Neutrophil (primary cell): Measurements from ENCODE around the gene SLC17A4.

ENCODE experiments used
- H3K27ac ChIP-seq: fragments of 200-600 bp; sonication (generic); 2 replicates; pipeline ENCODE4 v1.5.1; 2016; ENCODE audit warnings: mild to moderate bottlenecking, moderate library complexity
- H3K27me3 ChIP-seq: fragments of 200-600 bp; sonication (generic); 2 replicates; pipeline ENCODE4 v1.6.0; 2016; ENCODE audit warnings: mild to moderate bottlenecking
- H3K36me3 ChIP-seq: fragments of 200-600 bp; sonication (generic); 2 replicates; pipeline ENCODE4 v1.5.1; 2017
- H3K4me1 ChIP-seq, 2 experiments: fragments of 200-600 bp in 1 of 2; sonication (generic) in 1 of 2; 1 replicate in 1 of 2; 2 replicates in 1 of 2; pipeline versions ENCODE4 v1.5.1 to v1.6.1; 2013 to 2016; ENCODE audit warnings: low read depth in 1 of 2, low read length in 1 of 2, mild to moderate bottlenecking in 1 of 2, moderate library complexity in 1 of 2; ENCODE audit not compliant: control insufficient read depth in 1 of 2, insufficient read depth in 1 of 2
- H3K4me3 ChIP-seq, 2 experiments: fragments of 200-600 bp in 1 of 2; sonication (generic) in 1 of 2; 1 replicate in 1 of 2; 2 replicates in 1 of 2; pipeline ENCODE4 v1.5.1; 2013 to 2016; ENCODE audit warnings: low read depth in 1 of 2, low read length in 1 of 2, mild to moderate bottlenecking in 1 of 2, moderate library complexity in 1 of 2
- H3K9me3 ChIP-seq: fragments of 200-600 bp; sonication (generic); 2 replicates; pipeline ENCODE4 v1.5.1; 2016
- CTCF ChIP-seq: fragments of 200-600 bp; sonication (generic); IDR thresholded peaks from 2 replicates; pipeline ENCODE4 v1.5.1; 2016; ENCODE audit warnings: antibody characterized with exemption

The SLC17A4 gene

GRCh38 chr6:25816252-25816651 is 61.7 kb downstream of the SLC17A4 start:
- Histone ChIP-seq H3K4me1 (no peaks in the 10 kb centered on the region), H3K27ac (no peak overlapping the region), H3K9me3 (no peaks in the 10 kb centered on the region), H3K36me3 (no peaks in the 10 kb centered on the region), H3K4me3 (no peak overlapping the region), H3K27me3 (no peaks in the 10 kb centered on the region)
- no peak for TF ChIP-seq CTCF

GRCh38 chr6:25821341-25821740 is 66.8 kb downstream of the SLC17A4 start:
- Histone ChIP-seq H3K27ac (no peak overlapping the region), H3K36me3 (no peaks in the 10 kb centered on the region), H3K4me3 (no peak overlapping the region), H3K4me1 (no peaks in the 10 kb centered on the region), H3K27me3 (no peaks in the 10 kb centered on the region), H3K9me3 (no peaks in the 10 kb centered on the region)
- TF ChIP-seq CTCF = no peak

GRCh38 chr6:25829375-25829774 is 74.8 kb downstream of the SLC17A4 start:
- TF ChIP-seq CTCF = no peak
- Histone ChIP-seq H3K36me3 (no peaks in the 10 kb centered on the region), H3K4me1 (no peaks in the 10 kb centered on the region)

GRCh38 chr6:25830458-25830857 is 75.9 kb downstream of the SLC17A4 start:
- TF ChIP-seq CTCF = no peak
- no peaks in the 10 kb centered on the region for H3K27me3 ChIP-seq
- no peak overlapping the region for H3K4me3 ChIP-seq
- H3K36me3 ChIP-seq = no peaks in the 10 kb centered on the region
- no peaks in the 10 kb centered on the region for H3K9me3 ChIP-seq
- H3K27ac ChIP-seq = no peak overlapping the region
- H3K4me1 ChIP-seq = no peaks in the 10 kb centered on the region

More at GRCh38 chr6:25829375-25829774, 74.8 kb downstream of the SLC17A4 start:
- no peak overlapping the region for H3K27ac ChIP-seq
- no peaks in the 10 kb centered on the region for H3K9me3 ChIP-seq
- H3K4me3 ChIP-seq = no peak overlapping the region
- H3K27me3 ChIP-seq = no peaks in the 10 kb centered on the region
